Thoracic aorta (tissue), 2 donors: ENCODE results near the gene PPM1H. TPM values are rescaled to one million over a fixed set of nuclear protein-coding genes. Genes with fewer than 3 reads are reported as not detected.

Experiments
- ATAC-seq: fragments of 150-250 bp; one replicate; pipeline ENCODE4 v1.8.0; 2017; ENCODE audit warnings: low read depth; ENCODE audit not compliant: insufficient number of reproducible peaks, low FRiP score
- DNase-seq: peaks from one replicate; pipeline ENCODE4 v3.0.0-alpha.2; 2020; ENCODE audit warnings: low spot score
- H3K27ac ChIP-seq, 2 donors: fragments of 200-600 bp; sonication (generic); 1 replicate in 1 of 2; 2 replicates in 1 of 2; pipeline ENCODE4 v1.5.1; 2016; ENCODE audit warnings: mild to moderate bottlenecking in 2 of 2, moderate library complexity in 2 of 2
- H3K27me3 ChIP-seq: fragments of 200-600 bp; sonication (generic); replicated peaks from 2 replicates; pipeline ENCODE4 v1.6.0; 2016; ENCODE audit warnings: mild to moderate bottlenecking; ENCODE audit not compliant: insufficient read depth
- H3K36me3 ChIP-seq: fragments of 200-600 bp; sonication (generic); one replicate; pipeline ENCODE4 v1.5.1; 2016
- H3K4me1 ChIP-seq, 2 donors: fragments of 200-600 bp; sonication (generic); 1 replicate in 1 of 2; 2 replicates in 1 of 2; pipeline versions ENCODE4 v1.5.1 to v1.6.0; 2016; ENCODE audit warnings: low read depth in 2 of 2, mild to moderate bottlenecking in 1 of 2; ENCODE audit not compliant: control insufficient read depth in 1 of 2
- H3K4me3 ChIP-seq: fragments of 200-600 bp; sonication (generic); 2 replicates; pipeline ENCODE4 v1.5.1; 2016; ENCODE audit warnings: mild to moderate bottlenecking
- H3K9me3 ChIP-seq: fragments of 200-600 bp; sonication (generic); 2 replicates; pipeline ENCODE4 v1.5.1; 2016
- CTCF ChIP-seq: fragments of 200-600 bp; sonication (generic); IDR thresholded peaks from one replicate; pipeline ENCODE4 v1.5.1; 2019; ENCODE audit warnings: antibody characterized with exemption
- total RNA-seq, 2 donors: library from RNA; depleted of rRNA; stranded (reverse); fragments of >200 nt; gene quantifications; one replicate each; pipeline versions ENCODE4 v1.1.0 to v1.2.3, GENCODE V29; 2016

The PPM1H gene
- total RNA-seq, 2 donors from 2014 or later = 9.1 to 10.3 TPM

GRCh38 chr12:62834406-62834805 lies 100.5 kb downstream of the PPM1H start:
- Histone ChIP-seq H3K4me1 (peaks cover 0 to 4% of the 10 kb centered on the region in 2 donors), H3K36me3 (no peaks in the 10 kb centered on the region), H3K27ac (peak overlapping the region; percentile 13 to 26), H3K27me3 (no peaks in the 10 kb centered on the region), H3K4me3 (peak overlapping the region; percentile 46), H3K9me3 (no peaks in the 10 kb centered on the region)
- ATAC-seq (no peak), DNase-seq (no peak)
- no peak for TF ChIP-seq CTCF

- no peak for TF ChIP-seq CTCF
- no peak for ATAC-seq
Observed at GRCh38 chr12:62833634-62834033, 101.3 kb downstream of the PPM1H start.

GRCh38 chr12:62832558-62832957 lies 102.4 kb downstream of the PPM1H start:
- ATAC-seq = no peak
- TF ChIP-seq CTCF = no peak
- Histone ChIP-seq H3K36me3 (no peaks in the 10 kb centered on the region), H3K4me3 (no peak overlapping the region), H3K4me1 (peaks cover 0 to 4% of the 10 kb centered on the region in 2 donors), H3K9me3 (no peaks in the 10 kb centered on the region), H3K27me3 (no peaks in the 10 kb centered on the region), H3K27ac (no peak overlapping the region)
- DNase-seq = no peak

More at GRCh38 chr12:62833634-62834033, 101.3 kb downstream of the PPM1H start:
- no peaks in the 10 kb centered on the region for H3K9me3 ChIP-seq
- no peak overlapping the region for H3K27ac ChIP-seq
- peaks cover 0 to 4% of the 10 kb centered on the region in 2 donors for H3K4me1 ChIP-seq
- no peaks in the 10 kb centered on the region for H3K36me3 ChIP-seq
- H3K4me3 ChIP-seq = no peak overlapping the region
- H3K27me3 ChIP-seq = no peaks in the 10 kb centered on the region
- DNase-seq = no peak

GRCh38 chr12:62832027-62832426 lies 102.9 kb downstream of the PPM1H start:
- H3K27me3 ChIP-seq = no peaks in the 10 kb centered on the region
- no peak for DNase-seq
- no peak for TF ChIP-seq CTCF
- ATAC-seq = no peak
- no peaks in the 10 kb centered on the region for H3K36me3 ChIP-seq
- no peak overlapping the region for H3K4me3 ChIP-seq
- peaks cover 0 to 4% of the 10 kb centered on the region in 2 donors for H3K4me1 ChIP-seq
- no peaks in the 10 kb centered on the region for H3K9me3 ChIP-seq
- H3K27ac ChIP-seq = no peak overlapping the region

GRCh38 chr12:62827855-62828254 lies 107.1 kb downstream of the PPM1H start:
- ATAC-seq (no peak), DNase-seq (no peak)
- Histone ChIP-seq H3K4me3 (no peak overlapping the region), H3K27me3 (no peaks in the 10 kb centered on the region), H3K4me1 (no peaks in the 10 kb centered on the region), H3K36me3 (no peaks in the 10 kb centered on the region), H3K27ac (no peak overlapping the region), H3K9me3 (no peaks in the 10 kb centered on the region)
- no peak for TF ChIP-seq CTCF
